ENCODE data around the gene PTPRG. TPM values are rescaled to one million over a fixed set of nuclear protein-coding genes. Genes with fewer than 3 reads are reported as not detected.

PTPRG gene
- total RNA-seq, 4 donors from 2014 or later = 33.5 to 56.6 (median 46.9) TPM

- Histone ChIP-seq H3K36me3 (no peaks in the 10 kb centered on the region), H3K27me3 (no peaks in the 10 kb centered on the region), H3K4me1 (no peaks in the 10 kb centered on the region), H3K4me3 (no peak overlapping the region), H3K27ac (no peak overlapping the region), H3K9me3 (no peaks in the 10 kb centered on the region)
- DNase-seq = no peak
- TF ChIP-seq POLR2A (IDR thresholded peaks at IDR 0.05) = no peak
- no peak for TF ChIP-seq CTCF (IDR thresholded peaks at IDR 0.05)
Measured at GRCh38 chr3:62253971-62254370, 692.6 kb downstream of the PTPRG start.

- no peak for TF ChIP-seq POLR2A (IDR thresholded peaks at IDR 0.05)
- TF ChIP-seq CTCF (IDR thresholded peaks at IDR 0.05) = no peak
- H3K4me1 ChIP-seq = no peaks in the 10 kb centered on the region
Measured at GRCh38 chr3:62255758-62256157, 694.4 kb downstream of the PTPRG start.

GRCh38 chr3:62259924-62260323 lies 698.6 kb downstream of the PTPRG start:
- Histone ChIP-seq H3K27ac (no peak overlapping the region), H3K9me3 (no peaks in the 10 kb centered on the region), H3K4me3 (no peak overlapping the region), H3K36me3 (peaks cover 0 to 11% (median 0%) of the 10 kb centered on the region in 3 donors), H3K27me3 (no peaks in the 10 kb centered on the region), H3K4me1 (no peaks in the 10 kb centered on the region)
- DNase-seq = no peak
- TF ChIP-seq POLR2A (IDR thresholded peaks at IDR 0.05) (no peak), CTCF (IDR thresholded peaks at IDR 0.05) (no peak)

More at GRCh38 chr3:62255758-62256157, 694.4 kb downstream of the PTPRG start:
- no peak overlapping the region for H3K4me3 ChIP-seq
- H3K27me3 ChIP-seq = no peaks in the 10 kb centered on the region
- DNase-seq = no peak
- no peak overlapping the region for H3K27ac ChIP-seq
- no peaks in the 10 kb centered on the region for H3K36me3 ChIP-seq
- no peaks in the 10 kb centered on the region for H3K9me3 ChIP-seq

GRCh38 chr3:62260655-62261054 lies 699.3 kb downstream of the PTPRG start:
- Histone ChIP-seq H3K4me3 (no peak overlapping the region), H3K9me3 (no peaks in the 10 kb centered on the region)
- TF ChIP-seq POLR2A (IDR thresholded peaks at IDR 0.05) = no peak
- no peak for TF ChIP-seq CTCF (IDR thresholded peaks at IDR 0.05)

GRCh38 chr3:62261121-62261520 lies 699.8 kb downstream of the PTPRG start:
- no peak for DNase-seq
- TF ChIP-seq CTCF (IDR thresholded peaks at IDR 0.05) (no peak), POLR2A (IDR thresholded peaks at IDR 0.05) (no peak)
- H3K9me3 ChIP-seq = no peaks in the 10 kb centered on the region
- peaks cover 0 to 11% (median 0%) of the 10 kb centered on the region in 3 donors for H3K36me3 ChIP-seq
- no peaks in the 10 kb centered on the region for H3K4me1 ChIP-seq
- no peak overlapping the region for H3K27ac ChIP-seq
- no peak overlapping the region for H3K4me3 ChIP-seq
- H3K27me3 ChIP-seq = no peaks in the 10 kb centered on the region

More at GRCh38 chr3:62260655-62261054, 699.3 kb downstream of the PTPRG start:
- Histone ChIP-seq H3K36me3 (peaks cover 0 to 11% (median 0%) of the 10 kb centered on the region in 3 donors), H3K27me3 (no peaks in the 10 kb centered on the region), H3K27ac (no peak overlapping the region), H3K4me1 (no peaks in the 10 kb centered on the region)
- no peak for DNase-seq

- Histone ChIP-seq H3K36me3 (peaks cover 0 to 11% (median 0%) of the 10 kb centered on the region in 3 donors), H3K27me3 (no peaks in the 10 kb centered on the region), H3K9me3 (no peaks in the 10 kb centered on the region), H3K4me3 (no peak overlapping the region), H3K27ac (no peak overlapping the region), H3K4me1 (no peaks in the 10 kb centered on the region)
- TF ChIP-seq POLR2A (IDR thresholded peaks at IDR 0.05) (no peak), CTCF (IDR thresholded peaks at IDR 0.05) (no peak)
- DNase-seq = no peak
Measured at GRCh38 chr3:62261736-62262135, 700.4 kb downstream of the PTPRG start.
